GM20000 (cell line): ENCODE measurements around the gene APOBEC3H.
"Not testable (repeated sequence)": the region's sequence is repeated elsewhere in the genome, so short reads cannot be mapped to it uniquely, and the experiment has no call there.

Source experiments
- DNase-seq: peaks from one replicate; pipeline ENCODE4 v3.0.0; 2012; ENCODE audit warnings: low spot score
- CTCF ChIP-seq: IDR thresholded peaks from 2 replicates; pipeline ENCODE4 v1.5.1; 2012; ENCODE audit warnings: mild to moderate bottlenecking, control low read depth; ENCODE audit errors: extremely low read depth, missing control alignments

Gene APOBEC3H

GRCh38 chr22:39097098-39098020 is at the start of gene APOBEC3H:
APOBEC3H (plus strand) TSS chr22:39097244; CDS start chr22:39100279, 3,035 bp downstream.
- peak; percentile 51 for DNase-seq
- TF ChIP-seq CTCF: no peak

GRCh38 chr22:39049486-39049885 is 47.6 kb upstream of the APOBEC3H start:
- not testable (repeated sequence) for DNase-seq

GRCh38 chr22:39051844-39052495 is 45.1 kb upstream of the APOBEC3H start:
- not testable (repeated sequence) for DNase-seq

GRCh38 chr22:39055658-39056057 is 41.4 kb upstream of the APOBEC3H start:
- TF ChIP-seq CTCF: no peak
- no peak for DNase-seq

- not testable (repeated sequence) for DNase-seq
Observed at GRCh38 chr22:39061290-39061689, 35.8 kb upstream of the APOBEC3H start.

- DNase-seq: not testable (repeated sequence)
Observed at GRCh38 chr22:39061951-39062350, 35.1 kb upstream of the APOBEC3H start.

- DNase-seq: not testable (repeated sequence)
Observed at GRCh38 chr22:39063904-39064303, 33.1 kb upstream of the APOBEC3H start.

- not testable (repeated sequence) for DNase-seq
Observed at GRCh38 chr22:39066442-39067276, 30.4 kb upstream of the APOBEC3H start.

GRCh38 chr22:39068033-39068785 is 28.8 kb upstream of the APOBEC3H start:
- TF ChIP-seq CTCF: no peak
- DNase-seq: no peak

GRCh38 chr22:39070186-39070585 is 26.9 kb upstream of the APOBEC3H start:
- no peak for TF ChIP-seq CTCF

GRCh38 chr22:39072581-39072981 is 24.5 kb upstream of the APOBEC3H start:
- not testable (repeated sequence) for DNase-seq

More at GRCh38 chr22:39070186-39070585, 26.9 kb upstream of the APOBEC3H start:
- DNase-seq: no peak
